ENCODE data around the gene LRRC8D. TPM values are rescaled to one million over a fixed set of nuclear protein-coding genes. Genes with fewer than 3 reads are reported as not detected.
A peak's percentile ranks its signal among the peaks of the same experiment; 100 is the strongest.

The LRRC8D gene
- polyA plus RNA-seq, 2 of the 4 experiments (the other 2 are of a cell fraction), result 41.8 to 76.7 TPM

DNA sequence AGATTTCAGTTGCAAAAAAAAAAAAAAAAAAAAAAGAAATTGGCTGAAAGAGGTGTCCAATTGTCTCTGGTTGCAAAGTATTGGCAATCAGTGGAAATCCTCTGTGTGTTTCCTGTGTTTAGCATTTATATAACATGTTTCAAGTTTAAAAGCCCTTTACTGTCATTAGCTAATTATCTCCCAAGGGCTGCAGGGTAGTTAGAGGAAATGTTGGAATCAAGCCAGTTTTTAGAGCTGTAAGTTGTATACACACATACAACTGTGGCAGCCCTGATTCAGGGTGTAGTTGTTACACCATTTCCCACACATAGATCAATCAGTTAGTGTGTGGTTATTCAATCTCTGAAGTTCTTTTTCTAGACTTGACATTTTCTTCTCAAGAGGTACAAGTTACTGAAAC, 165.2 kb downstream of the LRRC8D start:
- H3K4me1 ChIP-seq, result peaks cover 48% of the 10 kb centered on the region
- ChIA-PET CTCF (interaction anchor here (0.7 to 10.4 kb wide), 6 partner anchors 10 to 217 kb away, joined by 3 to 89 read pairs (median 4); no protein-coding TSS in a partner anchor), POLR2A (no interaction called here)
- H3K4me3 ChIP-seq, result no peak overlapping the region
- no peak for DNase-seq (ENCODE audit: low read depth in 1 of 2, low spot score in 1 of 2)
- no peak for FAIRE-seq
- no peak overlapping the region for H3K4me2 ChIP-seq
- TF ChIP-seq HDAC2 (IDR thresholded peaks at IDR 0.05), result no peak
- no peak for TF ChIP-seq RAD21 (conservative IDR thresholded peaks at IDR 0.05 in 1 of 2, IDR thresholded peaks at IDR 0.05 in 1 of 2)
- no peak for TF ChIP-seq SREBF2 (IDR thresholded peaks at IDR 0.05)
- no peak for TF ChIP-seq CBX2 (IDR thresholded peaks at IDR 0.05; ENCODE audit: borderline replicate concordance, low read depth)
- TF ChIP-seq SMC3 (IDR thresholded peaks at IDR 0.05), result no peak
- TF ChIP-seq FOSL2 (IDR thresholded peaks at IDR 0.05), result no peak
- TF ChIP-seq FOSL2 (CRISPR knock-in tag; IDR thresholded peaks at IDR 0.05), result no peak
- TF ChIP-seq, protein P1, sequence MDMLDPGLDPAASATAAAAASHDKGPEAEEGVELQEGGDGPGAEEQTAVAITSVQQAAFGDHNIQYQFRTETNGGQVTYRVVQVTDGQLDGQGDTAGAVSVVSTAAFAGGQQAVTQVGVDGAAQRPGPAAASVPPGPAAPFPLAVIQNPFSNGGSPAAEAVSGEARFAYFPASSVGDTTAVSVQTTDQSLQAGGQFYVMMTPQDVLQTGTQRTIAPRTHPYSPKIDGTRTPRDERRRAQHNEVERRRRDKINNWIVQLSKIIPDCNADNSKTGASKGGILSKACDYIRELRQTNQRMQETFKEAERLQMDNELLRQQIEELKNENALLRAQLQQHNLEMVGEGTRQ (IDR thresholded peaks at IDR 0.05), result no peak
- TF ChIP-seq, protein P2, sequence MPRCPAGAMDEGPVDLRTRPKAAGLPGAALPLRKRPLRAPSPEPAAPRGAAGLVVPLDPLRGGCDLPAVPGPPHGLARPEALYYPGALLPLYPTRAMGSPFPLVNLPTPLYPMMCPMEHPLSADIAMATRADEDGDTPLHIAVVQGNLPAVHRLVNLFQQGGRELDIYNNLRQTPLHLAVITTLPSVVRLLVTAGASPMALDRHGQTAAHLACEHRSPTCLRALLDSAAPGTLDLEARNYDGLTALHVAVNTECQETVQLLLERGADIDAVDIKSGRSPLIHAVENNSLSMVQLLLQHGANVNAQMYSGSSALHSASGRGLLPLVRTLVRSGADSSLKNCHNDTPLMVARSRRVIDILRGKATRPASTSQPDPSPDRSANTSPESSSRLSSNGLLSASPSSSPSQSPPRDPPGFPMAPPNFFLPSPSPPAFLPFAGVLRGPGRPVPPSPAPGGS (IDR thresholded peaks at IDR 0.05), result no peak
- no peak for TF ChIP-seq EP300 (IDR thresholded peaks at IDR 0.05)
- H3K27ac ChIP-seq, result peak overlapping the region; percentile 44 to 69; a peak in 5 of 6 replicates
- ATAC-seq, result no peak
- H3K9me3 ChIP-seq, result no peaks in the 10 kb centered on the region

Other genes starting within 250 kb of the LRRC8D start
- 14.7 and 15.9 TPM in 2 replicates for gene LRRC8C, start 187.9 kb upstream of the LRRC8D start, polyA plus RNA-seq (2011; rRNA removed)
- gene LRRC8C, start 187.9 kb upstream of the LRRC8D start, polyA plus RNA-seq (2017; fragmentation: RNase III; extraction: RNeasy Plus Mini Kit Qiagen cat#74134 plus additional on column Dnase treatment), result 5.6 to 6.6 TPM (median 6.3 TPM) in 3 replicates
- gene ZNF326, start 174.1 kb downstream of the LRRC8D start, polyA plus RNA-seq (2011; rRNA removed), result 18.7 and 32.3 TPM in 2 replicates
- 47.8 to 52.2 TPM (median 50.0 TPM) in 3 replicates for gene ZNF326, start 174.1 kb downstream of the LRRC8D start, polyA plus RNA-seq (2017; fragmentation: RNase III; extraction: RNeasy Plus Mini Kit Qiagen cat#74134 plus additional on column Dnase treatment)